ENCODE data around the gene CNOT11.
"Not testable (repeated sequence)": the region's sequence is repeated elsewhere in the genome, so short reads cannot be mapped to it uniquely, and the experiment has no call there.

GRCh38 chr2:101237944-101238343 is 14.7 kb upstream of the CNOT11 start:
- TF ChIP-seq POLR2A, CTCF (IDR thresholded peaks at IDR 0.05): not testable (repeated sequence)

Data from right lobe of liver (tissue), 4 donors.